HepG2 (cell line): ENCODE data around the gene SLFN11. TPM values are rescaled to one million over a fixed set of nuclear protein-coding genes. Genes with fewer than 3 reads are reported as not detected.
A peak's percentile ranks its signal among the peaks of the same experiment; 100 is the strongest.

Experiments used
- ATAC-seq: fragments of 200-7000 bp; cut with Tn5 transposase; 3 replicates; pipeline ENCODE4 v1.9.1; 2020; ENCODE audit warnings: mild to moderate bottlenecking, moderate library complexity
- BruUV-seq: library from RNA; stranded (reverse); fragments of 400-500 nt; replicated peaks from 2 replicates; lab custom pipeline; 2021; lab: Mats Ljungman, UMichigan
- CTCF ChIA-PET: fragments of 300-600 bp; formaldehyde crosslinking; extraction: SDS; loops from one replicate; lab custom pipeline; 2021; ENCODE audit warnings: low total read pairs, inconsistent platforms, low intra/inter-chr PET ratio; lab: Yijun Ruan, JAX
- POLR2A ChIA-PET: fragments of 350-600 bp; sonication (Branson Sonifier 250); formaldehyde crosslinking; loops from one replicate; lab custom pipeline; 2020; ENCODE audit warnings: antibody characterized with exemption, inconsistent platforms; lab: Yijun Ruan, JAX
- DNase-seq: peaks from one replicate; pipeline ENCODE4 v3.0.0-alpha.2; 2015; ENCODE audit warnings: low spot score
- FAIRE-seq: peaks from 3 replicates; lab custom pipeline; 2011; peaks lifted over from hg19 to GRCh38; lab: Jason Lieb, UNC
- H2AFZ ChIP-seq: one replicate; pipeline ENCODE4 v1.6.1; 2011; ENCODE audit warnings: low read length, inconsistent platforms
- H3K27ac ChIP-seq: fragments of 300-600 bp; 3 replicates; pipeline ENCODE4 v1.8.0; 2011; ENCODE audit warnings: mixed run types, mild to moderate bottlenecking, mixed read lengths, low read length, inconsistent platforms; ENCODE audit not compliant: insufficient read depth; ENCODE audit errors: extremely low read length
- H3K27me3 ChIP-seq, 2 experiments: fragments of 200-600 bp in 1 of 2; 2 replicates in 1 of 2; 3 replicates in 1 of 2; pipeline versions ENCODE4 v1.6.0 to v1.8.0; 2011; ENCODE audit warnings: low read length in 2 of 2, mild to moderate bottlenecking in 2 of 2, moderate library complexity in 2 of 2, inconsistent platforms in 1 of 2; ENCODE audit not compliant: insufficient read depth in 2 of 2, control insufficient read depth in 1 of 2
- H3K36me3 ChIP-seq, 2 experiments: fragments of 200-600 bp in 1 of 2; replicated peaks in 1 of 2; 2 replicates in 1 of 2; 3 replicates in 1 of 2; pipeline versions ENCODE4 v1.5.1 to v1.8.0; 2011; ENCODE audit warnings: low read length in 2 of 2, inconsistent platforms in 1 of 2; ENCODE audit not compliant: insufficient read depth in 2 of 2, control insufficient read depth in 1 of 2
- H3K4me1 ChIP-seq: 2 replicates; pipeline ENCODE4 v1.5.1; 2012; ENCODE audit warnings: low read length, inconsistent platforms; ENCODE audit not compliant: insufficient read depth
- H3K4me2 ChIP-seq: 2 replicates; pipeline ENCODE4 v1.6.0; 2011; ENCODE audit warnings: low read depth, low read length, inconsistent platforms
- H3K4me3 ChIP-seq, 3 experiments: fragments of 200-600 bp in 1 of 3; sonication (generic), shearing (Covaris generic) in 1 of 3; replicated peaks in 1 of 3; 2 replicates each; pipeline ENCODE4 v1.5.1; 2011 to 2016; ENCODE audit warnings: low read length in 3 of 3, inconsistent platforms in 2 of 3, low read depth in 2 of 3, mild to moderate bottlenecking in 2 of 3, control low read depth in 1 of 3, mixed read lengths in 1 of 3; ENCODE audit not compliant: insufficient read depth in 1 of 3
- H3K79me2 ChIP-seq: one replicate; pipeline ENCODE4 v1.6.1; 2011; ENCODE audit warnings: low read length, inconsistent platforms; ENCODE audit not compliant: insufficient read depth
- H3K9ac ChIP-seq: 2 replicates; pipeline ENCODE4 v1.6.0; 2011; ENCODE audit warnings: mild to moderate bottlenecking, low read depth, low read length, inconsistent platforms; ENCODE audit not compliant: insufficient read depth
- H3K9me3 ChIP-seq: 2 replicates; pipeline ENCODE4 v1.5.1; 2012; ENCODE audit warnings: mild to moderate bottlenecking, low read length
- H4K20me1 ChIP-seq: 2 replicates; pipeline ENCODE4 v1.6.0; 2011; ENCODE audit warnings: inconsistent platforms, mild to moderate bottlenecking, low read length, moderate library complexity; ENCODE audit not compliant: insufficient read depth
- E2F2 ChIP-seq: sonication (generic); formaldehyde crosslinking; IDR thresholded peaks from 2 replicates; pipeline ENCODE4 v1.4.0; 2020; ENCODE audit warnings: missing genetic modification reagents, borderline replicate concordance
- HDAC6 ChIP-seq: fragments of 200-600 bp; sonication (generic); IDR thresholded peaks from 2 replicates; pipeline ENCODE4 v1.7.0; 2017; ENCODE audit warnings: mild to moderate bottlenecking, antibody characterized with exemption, low read length, low read depth
- HNF4A ChIP-seq: sonication (generic); formaldehyde crosslinking; IDR thresholded peaks from 2 replicates; pipeline ENCODE4 v1.4.0; 2020; ENCODE audit warnings: missing genetic modification reagents
- JDP2 ChIP-seq: sonication (generic); formaldehyde crosslinking; IDR thresholded peaks from 2 replicates; pipeline ENCODE4 v1.8.1; 2022; ENCODE audit warnings: missing genetic modification reagents, borderline replicate concordance
- JUNB ChIP-seq: sonication (generic); formaldehyde crosslinking; IDR thresholded peaks from 2 replicates; pipeline ENCODE4 v1.8.0; 2022; ENCODE audit warnings: missing genetic modification reagents, mild to moderate bottlenecking, borderline replicate concordance
- MIER2 ChIP-seq: IDR thresholded peaks from 2 replicates; pipeline ENCODE4 v1.6.1; 2016; ENCODE audit warnings: missing biosample characterization, missing genetic modification reagents
- ZFP36L2 ChIP-seq: sonication (generic); formaldehyde crosslinking; IDR thresholded peaks from 2 replicates; pipeline ENCODE4 v1.4.0; 2020; ENCODE audit warnings: missing genetic modification reagents
- ZKSCAN1 ChIP-seq: fragments of 150-350 bp; IDR thresholded peaks from 2 replicates; pipeline ENCODE4 v1.6.1; 2014; ENCODE audit warnings: low read length
- ZNF670 ChIP-seq: sonication (generic); formaldehyde crosslinking; IDR thresholded peaks from 2 replicates; pipeline ENCODE4 v1.8.0; 2022; ENCODE audit warnings: mild to moderate bottlenecking, missing genetic modification reagents, borderline replicate concordance
- WGBS: methylation state at CpG from one replicate; pipeline ENCODE4 v1.1.6; 2017; ENCODE audit warnings: low lambda C conversion rate; 5-methylcytosine and 5-hydroxymethylcytosine counted together
- in situ Hi-C: cut with HindIII; loops from 2 replicates; pipeline ENCODE4 v1.10.0; 2017; ENCODE audit warnings: low pct_unique_long_range_greater_than_20kb; ENCODE audit not compliant: extremely low pct_ligation_motif_present
- intact Hi-C: fragments of 100-400 bp; cut with micrococcal nuclease; formaldehyde crosslinking; loops from one replicate; pipeline ENCODE4 v1.10.0; 2022; ENCODE audit not compliant: unreplicated experiment
- polyA plus RNA-seq, 8 experiments: library from polyadenylated mRNA; depleted of rRNA in 3 of 8; stranded (reverse) in 7 of 8; unstranded in 1 of 8; fragments of >200 nt; fragmentation: Illumina TruSeq in 4 of 8; extraction: Trizol in 4 of 8; gene quantifications; 2 replicates each; pipeline versions ENCODE4 v1.2.1 to v1.2.3, GENCODE V29; 2011 to 2016; ENCODE audit warnings: low read depth in 4 of 8, missing spikeins in 1 of 8, mixed read lengths in 1 of 8; ENCODE audit not compliant: insufficient read depth in 1 of 8
- total RNA-seq, 5 experiments: library from RNA; depleted of rRNA; stranded (reverse); fragments of >200 nt; fragmentation: Illumina TruSeq; extraction: Trizol; gene quantifications; 2 replicates each; pipeline ENCODE4 v1.2.3, GENCODE V29; 2016; ENCODE audit warnings: low read depth in 1 of 5
- TF ChIP-seq, protein P1 (sequence below), 2 experiments: IDR thresholded peaks; 2 replicates each; pipeline ENCODE4 v1.6.1; 2011 to 2012; ENCODE audit warnings: low read length in 2 of 2, borderline replicate concordance in 1 of 2, low read depth in 1 of 2, mild to moderate bottlenecking in 1 of 2, moderate library complexity in 1 of 2

Gene SLFN11
- total and polyA plus RNA-seq, 2 of the 13 experiments (the other 11 are each of a cell fraction or from before 2014, with no cell fraction given): not detected

- Histone ChIP-seq H3K4me2 (no peak overlapping the region), H3K79me2 (no peaks in the 10 kb centered on the region), H2AFZ (no peak overlapping the region), H3K36me3 (no peaks in the 10 kb centered on the region), H3K4me3 (no peak overlapping the region), H3K9me3 (no peaks in the 10 kb centered on the region), H3K9ac (no peak overlapping the region), H3K27ac (no peak overlapping the region), H3K27me3 (0 out of 5 replicates have a peak, but pooled peaks cover 0 to 5% of the 10 kb centered on the region in 2 experiments), H4K20me1 (no peaks in the 10 kb centered on the region), H3K4me1 (no peaks in the 10 kb centered on the region)
- BruUV-seq: no TSS peak
- FAIRE-seq (no peak), ATAC-seq (no peak), DNase-seq (no peak)
- ChIA-PET POLR2A (no interaction called here), CTCF (no interaction called here)
- intact Hi-C loops (no loop called here), in situ Hi-C loops (no loop called here)
- WGBS: 0% methylated on average over 1 of the region's 1 CpG
- TF ChIP-seq HNF4A (CRISPR knock-in tag): no peak
- TF ChIP-seq ZKSCAN1: no peak
- no peak for TF ChIP-seq HDAC6
Observed at GRCh38 chr17:35361027-35361426, 12.4 kb downstream of the SLFN11 start.

GRCh38 chr17:35359398-35359797, 14.0 kb downstream of the SLFN11 start:
- BruUV-seq: no TSS peak
- H3K27me3 ChIP-seq: 0 out of 5 replicates have a peak, but pooled peaks cover 0 to 5% of the 10 kb centered on the region in 2 experiments
- no peaks in the 10 kb centered on the region for H3K4me1 ChIP-seq
- in situ Hi-C loops: no loop called here
- TF ChIP-seq ZNF670: no peak
- TF ChIP-seq JUNB (CRISPR knock-in tag): no peak
- no peak for TF ChIP-seq E2F2 (CRISPR knock-in tag)
- TF ChIP-seq, protein P1, sequence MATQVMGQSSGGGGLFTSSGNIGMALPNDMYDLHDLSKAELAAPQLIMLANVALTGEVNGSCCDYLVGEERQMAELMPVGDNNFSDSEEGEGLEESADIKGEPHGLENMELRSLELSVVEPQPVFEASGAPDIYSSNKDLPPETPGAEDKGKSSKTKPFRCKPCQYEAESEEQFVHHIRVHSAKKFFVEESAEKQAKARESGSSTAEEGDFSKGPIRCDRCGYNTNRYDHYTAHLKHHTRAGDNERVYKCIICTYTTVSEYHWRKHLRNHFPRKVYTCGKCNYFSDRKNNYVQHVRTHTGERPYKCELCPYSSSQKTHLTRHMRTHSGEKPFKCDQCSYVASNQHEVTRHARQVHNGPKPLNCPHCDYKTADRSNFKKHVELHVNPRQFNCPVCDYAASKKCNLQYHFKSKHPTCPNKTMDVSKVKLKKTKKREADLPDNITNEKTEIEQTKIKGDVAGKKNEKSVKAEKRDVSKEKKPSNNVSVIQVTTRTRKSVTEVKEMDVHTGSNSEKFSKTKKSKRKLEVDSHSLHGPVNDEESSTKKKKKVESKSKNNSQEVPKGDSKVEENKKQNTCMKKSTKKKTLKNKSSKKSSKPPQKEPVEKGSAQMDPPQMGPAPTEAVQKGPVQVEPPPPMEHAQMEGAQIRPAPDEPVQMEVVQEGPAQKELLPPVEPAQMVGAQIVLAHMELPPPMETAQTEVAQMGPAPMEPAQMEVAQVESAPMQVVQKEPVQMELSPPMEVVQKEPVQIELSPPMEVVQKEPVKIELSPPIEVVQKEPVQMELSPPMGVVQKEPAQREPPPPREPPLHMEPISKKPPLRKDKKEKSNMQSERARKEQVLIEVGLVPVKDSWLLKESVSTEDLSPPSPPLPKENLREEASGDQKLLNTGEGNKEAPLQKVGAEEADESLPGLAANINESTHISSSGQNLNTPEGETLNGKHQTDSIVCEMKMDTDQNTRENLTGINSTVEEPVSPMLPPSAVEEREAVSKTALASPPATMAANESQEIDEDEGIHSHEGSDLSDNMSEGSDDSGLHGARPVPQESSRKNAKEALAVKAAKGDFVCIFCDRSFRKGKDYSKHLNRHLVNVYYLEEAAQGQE (IDR thresholded peaks at IDR 0.05; ENCODE audit: borderline replicate concordance in 1 of 2, low read depth in 1 of 2, low read length in 2 of 2): peak in 1 of 2 experiments; percentile 78; a peak in 2 of 4 replicates
- no peak for TF ChIP-seq ZFP36L2 (CRISPR knock-in tag)
- TF ChIP-seq JDP2: no peak
- TF ChIP-seq MIER2 (CRISPR knock-in tag): peak; percentile 55; the same call in 1 of the 2 replicates
- TF ChIP-seq, all 625 proteins: peak for 2
- Histone ChIP-seq H4K20me1 (no peaks in the 10 kb centered on the region), H3K9me3 (no peaks in the 10 kb centered on the region), H3K9ac (no peak overlapping the region), H3K36me3 (no peaks in the 10 kb centered on the region), H3K27ac (no peak overlapping the region), H3K79me2 (no peaks in the 10 kb centered on the region), H3K4me2 (no peak overlapping the region), H2AFZ (no peak overlapping the region), H3K4me3 (no peak overlapping the region)
- CTCF ChIA-PET: no interaction called here
- ATAC-seq (no peak), DNase-seq (no peak), FAIRE-seq (no peak)
- POLR2A ChIA-PET: no interaction called here
- intact Hi-C loops: no loop called here
- WGBS: 6% methylated on average over 3 of the region's 3 CpGs
